Measurements from ENCODE around the gene SH3RF3.

GRCh38 chr2:109318949-109319342 is 189.9 kb downstream of the SH3RF3 start:
- no peak for TF ChIP-seq POLR2AphosphoS5 (IDR thresholded peaks at IDR 0.05)
- no peak for TF ChIP-seq CTCF (IDR thresholded peaks at IDR 0.05)
- no peak for TF ChIP-seq EP300 (IDR thresholded peaks at IDR 0.05)

All from upper lobe of left lung (tissue), 4 donors.